NCI-H2081 treated with DMSO at 0.1 percent for 48 hours (cell line): Measurements from ENCODE around the gene CSNK2A2.

Source experiments
- DNase-seq: peaks from one replicate; lab custom pipeline; 2025; lab: John Stamatoyannopoulos, UW

Gene CSNK2A2

DNA sequence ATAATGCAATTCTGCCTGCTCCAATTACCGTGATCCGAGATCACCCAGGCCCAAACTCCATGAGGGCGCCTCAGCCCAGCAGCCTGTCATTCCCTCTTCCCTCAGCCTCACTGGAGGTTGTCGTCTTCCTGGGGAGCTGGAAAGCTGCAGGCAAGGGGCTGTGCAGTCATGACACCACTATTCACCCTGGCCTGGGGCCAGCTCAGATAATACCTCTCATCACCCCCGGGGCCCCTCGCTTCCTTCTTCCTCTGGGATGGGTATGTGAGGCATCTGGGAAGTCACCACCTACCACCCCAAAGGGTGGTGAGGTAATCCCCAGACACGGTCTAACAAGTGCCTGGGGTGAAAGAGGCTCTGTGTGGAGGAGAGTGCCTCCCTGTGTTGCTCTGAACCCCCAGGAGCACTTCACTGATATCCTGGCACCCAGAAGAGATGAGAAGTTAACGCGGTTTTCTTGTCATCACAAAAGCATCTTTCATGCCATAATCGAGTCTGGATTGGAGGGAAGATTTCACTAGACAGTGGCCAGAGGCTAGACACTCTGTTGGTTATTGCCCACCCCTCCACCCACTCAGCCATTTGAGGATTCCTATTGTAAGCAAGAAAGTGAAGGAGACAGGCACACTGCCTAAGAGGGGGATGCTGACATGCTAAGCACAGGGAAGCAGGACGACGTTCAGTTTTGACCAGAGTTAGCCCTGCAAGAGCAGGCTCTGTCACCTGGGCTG is 87.2 kb downstream of the CSNK2A2 start:
- DNase-seq: no peak

DNA sequence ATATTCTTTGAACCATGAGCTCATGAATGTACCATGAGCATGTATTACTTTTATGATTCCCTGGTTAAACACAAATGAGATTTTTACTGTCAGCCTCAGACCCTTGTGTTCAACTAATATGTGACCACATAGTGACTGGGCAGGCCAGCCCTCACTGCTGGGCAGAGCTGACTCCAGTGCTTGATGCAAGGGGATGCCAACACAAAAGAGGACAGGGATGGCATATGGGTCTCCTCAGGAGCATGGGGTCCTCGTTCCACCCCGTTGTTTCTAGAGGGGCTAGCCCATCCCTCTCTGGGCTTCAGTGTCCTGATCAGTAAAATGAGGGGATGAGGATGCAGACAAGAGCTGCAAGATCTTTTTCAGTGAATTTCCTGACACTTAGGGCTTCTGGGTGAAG is 88.0 kb downstream of the CSNK2A2 start:
- no peak for DNase-seq

DNA sequence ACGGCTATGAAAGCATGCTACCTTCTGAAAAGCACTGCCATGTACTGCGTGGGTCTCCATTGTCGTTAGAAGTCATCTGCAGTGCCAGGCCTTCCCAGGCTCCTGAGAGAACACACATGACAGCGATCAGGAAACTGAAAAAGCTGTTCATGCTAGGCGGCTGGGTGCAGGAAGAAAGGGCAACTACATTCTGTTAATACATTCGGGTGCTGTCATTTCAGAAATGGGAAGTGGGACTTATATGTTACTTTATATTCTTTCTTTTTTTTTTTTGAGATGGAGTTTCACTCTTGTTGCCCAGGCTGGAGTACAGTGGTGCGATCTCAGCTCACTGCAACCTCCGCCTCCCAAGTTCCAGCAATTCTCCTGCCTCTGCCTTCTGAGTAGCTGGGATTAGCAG is 88.6 kb downstream of the CSNK2A2 start:
- DNase-seq: no peak
